ENCODE measurements around the gene CD2.
A peak's percentile ranks its signal among the peaks of the same experiment; 100 is the strongest.

Gene CD2

DNA sequence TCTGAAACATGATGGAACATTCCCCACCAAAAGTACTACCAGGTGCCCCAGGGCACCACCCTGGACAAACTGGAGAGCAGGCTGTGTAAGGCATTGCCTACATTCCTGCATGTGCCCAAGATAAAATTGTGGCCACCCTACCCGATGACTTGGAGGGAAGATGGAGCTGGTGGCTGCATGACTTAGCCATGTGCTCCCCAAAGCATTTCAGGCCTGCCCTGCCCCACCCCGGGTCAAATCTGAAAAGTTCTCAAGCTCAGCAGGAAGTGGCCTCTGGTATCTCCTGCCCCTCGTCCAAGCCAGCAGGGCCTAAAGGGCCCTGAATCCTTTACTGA is 8.5 kb downstream of the CD2 start:
- DNase-seq = no peak

DNA sequence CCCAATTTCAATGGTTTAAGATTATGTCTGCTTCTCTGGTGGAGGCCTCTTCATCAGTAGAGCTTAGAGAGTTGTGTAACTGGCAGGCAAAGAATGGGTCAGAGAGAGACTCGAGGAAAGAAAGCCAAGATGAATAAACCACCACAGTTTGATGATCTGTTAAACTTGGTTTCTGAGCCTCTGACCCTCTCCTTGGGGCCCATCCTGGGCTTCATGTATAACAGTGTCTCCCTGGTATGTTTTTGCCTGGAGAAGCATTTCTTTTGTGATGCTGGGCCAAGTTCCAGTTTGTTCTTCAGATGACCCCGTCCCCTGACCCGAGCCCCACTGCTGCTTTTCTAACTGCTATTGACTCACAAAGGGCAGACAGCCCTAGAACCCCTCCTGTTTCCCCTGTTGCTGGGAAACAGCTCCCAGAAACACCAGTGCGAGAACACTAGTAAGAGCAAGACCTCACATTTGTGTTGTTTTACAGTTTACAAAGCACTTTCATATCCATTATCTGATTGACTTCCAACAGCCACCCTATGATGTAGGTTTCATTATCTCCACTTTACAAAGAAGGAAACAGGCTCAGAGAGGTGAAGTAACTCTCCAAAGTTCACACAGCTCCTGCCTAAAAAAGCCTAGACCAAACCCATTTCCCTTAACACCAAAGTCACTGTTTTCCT is 9.0 kb downstream of the CD2 start:
- DNase-seq = no peak

DNA sequence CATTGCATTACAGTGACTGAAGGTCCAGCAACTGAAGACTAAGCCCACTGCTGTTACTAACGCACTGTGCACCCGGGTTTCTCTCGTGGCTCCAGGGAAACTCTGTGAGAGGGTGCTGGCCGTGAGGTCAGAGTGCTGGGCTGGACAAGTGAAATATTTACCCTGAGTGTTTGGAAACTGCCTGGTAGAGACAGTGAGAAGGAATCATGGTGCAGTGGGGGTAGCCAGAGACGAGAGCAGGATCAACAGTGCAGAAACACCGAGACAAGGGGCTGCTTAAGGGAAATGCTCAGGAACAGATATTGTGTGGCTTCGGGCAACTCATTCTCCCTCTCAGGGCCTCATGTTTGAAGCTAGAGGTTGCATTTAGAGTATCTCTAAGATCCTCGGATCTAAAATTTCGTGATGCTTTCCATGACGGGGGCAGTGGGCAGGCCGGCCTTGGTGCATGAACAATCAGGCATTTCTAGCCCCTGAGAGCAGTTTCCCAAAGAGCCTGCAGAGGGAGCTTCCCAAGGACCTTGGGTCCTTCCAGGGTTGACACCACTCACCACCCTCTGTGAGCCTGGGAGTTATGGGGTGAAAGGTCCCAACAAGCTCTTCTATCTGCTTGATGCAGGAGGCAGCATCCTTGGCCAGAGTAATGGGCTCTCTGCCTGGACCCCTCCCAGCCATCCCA is 9.7 kb downstream of the CD2 start:
- DNase-seq = peak; percentile 19

DNA sequence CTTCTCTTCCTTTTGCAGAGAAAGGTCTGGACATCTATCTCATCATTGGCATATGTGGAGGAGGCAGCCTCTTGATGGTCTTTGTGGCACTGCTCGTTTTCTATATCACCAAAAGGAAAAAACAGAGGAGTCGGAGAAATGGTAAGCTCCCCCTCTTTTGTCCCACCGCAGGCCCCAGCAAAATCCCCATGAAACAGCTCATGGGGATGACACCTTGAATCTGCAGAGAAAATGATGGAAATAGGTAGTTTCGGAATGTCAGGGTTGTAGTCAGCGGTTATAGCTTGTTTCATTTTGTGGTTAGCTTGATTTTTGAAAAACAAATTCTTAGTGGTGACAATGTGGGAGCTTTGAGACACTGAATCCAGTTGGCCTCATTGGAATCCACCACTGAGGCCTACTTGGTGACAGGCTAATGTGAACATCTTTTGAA is 10.3 kb downstream of the CD2 start:
- no peak for DNase-seq

DNA sequence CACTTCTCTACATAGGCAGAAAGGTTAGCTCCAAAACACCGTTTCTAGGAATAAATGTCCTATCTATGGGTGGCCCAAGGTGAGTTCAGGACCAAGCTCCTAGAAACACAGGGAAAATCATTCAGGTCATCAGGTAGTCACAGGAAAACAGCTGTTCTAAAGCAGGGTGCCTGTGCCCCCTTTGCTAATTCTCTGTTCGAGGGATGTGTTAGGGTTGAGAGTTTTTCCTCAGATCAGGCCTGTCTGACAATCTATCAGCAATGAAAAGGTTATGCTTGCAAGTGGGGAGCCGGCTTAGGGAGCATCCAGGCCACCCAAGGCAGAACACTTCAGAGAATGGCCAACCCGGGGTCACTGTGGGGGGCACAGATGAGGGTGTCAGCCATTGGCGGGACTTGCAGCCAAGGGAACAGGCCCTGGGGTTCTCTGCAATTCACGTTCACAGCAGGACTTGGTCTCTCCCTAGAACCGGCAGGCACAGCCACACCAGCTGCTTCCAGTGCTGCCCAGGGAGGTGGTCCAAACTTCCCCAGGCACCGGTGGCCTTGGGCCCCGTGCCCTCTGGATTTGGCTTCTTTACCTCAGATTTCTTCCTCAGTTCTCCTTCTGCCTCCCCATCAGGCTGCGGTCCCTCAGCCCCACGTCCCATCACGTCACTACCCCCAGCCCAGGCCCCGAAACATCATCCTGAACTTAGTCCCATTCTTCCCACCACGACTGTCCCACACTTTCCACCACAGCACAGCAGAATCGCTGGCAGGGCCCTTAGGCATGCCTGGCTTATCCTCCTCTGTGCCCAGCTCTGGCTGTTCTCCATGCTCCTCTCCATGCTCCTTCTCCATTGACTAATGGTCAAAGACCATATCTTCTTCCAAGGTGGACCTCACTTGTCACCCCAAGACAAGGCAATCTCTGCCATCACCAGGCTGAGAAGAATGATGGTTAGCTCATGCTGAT is 11.0 kb downstream of the CD2 start:
- no peak for DNase-seq

DNA sequence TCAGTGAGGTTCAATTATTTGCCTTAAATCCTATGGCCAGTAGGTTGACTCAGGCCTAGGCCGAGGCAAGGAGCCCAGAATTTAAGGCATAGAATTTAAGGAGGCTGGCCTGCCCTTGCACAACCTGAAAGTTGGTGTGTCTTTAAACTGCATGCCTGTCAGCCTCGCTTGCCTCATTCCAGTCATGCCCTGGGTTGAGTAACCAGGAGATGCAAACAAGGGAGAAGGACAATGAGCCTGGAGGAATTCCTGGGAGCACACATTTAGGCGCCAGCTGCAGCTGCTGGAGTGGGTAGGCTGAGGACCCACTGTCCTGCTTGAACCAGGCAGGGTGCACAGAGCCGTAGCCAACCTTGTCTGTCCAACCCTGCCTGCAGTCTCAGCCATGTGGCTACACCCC is 11.7 kb downstream of the CD2 start:
- DNase-seq = peak; percentile 26

DNA sequence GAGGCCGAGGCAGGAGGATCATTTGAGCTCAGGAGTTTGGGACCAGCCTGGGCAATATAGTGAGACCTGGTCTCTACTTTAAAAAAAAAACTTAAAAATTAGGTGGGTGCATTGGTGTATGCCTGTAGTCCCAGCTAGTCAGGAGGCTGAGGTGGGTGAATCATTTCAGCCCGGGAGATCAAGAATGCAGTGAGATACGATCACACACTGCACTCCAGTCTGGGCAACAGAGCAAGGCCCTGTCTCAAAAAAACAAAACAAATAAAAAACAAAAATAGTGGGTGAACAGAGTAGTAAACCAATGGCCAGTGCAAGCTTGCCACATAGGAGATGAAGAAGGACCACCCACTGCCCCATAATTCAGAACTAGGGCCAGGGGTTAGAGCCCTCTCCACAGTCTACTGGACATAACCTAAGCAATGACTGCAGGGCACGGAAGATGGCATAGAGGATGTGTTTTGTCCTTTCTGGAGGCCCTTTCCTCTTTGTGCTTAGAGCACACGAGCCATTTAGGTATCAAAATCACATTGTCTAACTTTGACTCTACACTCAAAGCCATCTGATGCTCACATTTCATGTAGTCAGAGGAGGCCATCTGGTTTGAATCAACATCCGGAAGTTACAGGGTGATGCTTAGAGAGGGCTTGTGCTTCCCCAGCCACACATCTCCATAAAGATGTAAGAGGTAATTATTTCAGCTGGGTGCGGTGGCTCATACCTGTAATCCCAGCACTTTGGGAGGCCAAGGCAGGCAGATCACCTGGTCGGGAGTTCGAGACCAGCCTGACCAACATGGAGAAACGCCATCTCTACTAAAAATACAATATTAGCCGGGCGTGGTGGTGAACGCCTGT is 12.6 kb downstream of the CD2 start:
- peak; percentile 32 for DNase-seq

DNA sequence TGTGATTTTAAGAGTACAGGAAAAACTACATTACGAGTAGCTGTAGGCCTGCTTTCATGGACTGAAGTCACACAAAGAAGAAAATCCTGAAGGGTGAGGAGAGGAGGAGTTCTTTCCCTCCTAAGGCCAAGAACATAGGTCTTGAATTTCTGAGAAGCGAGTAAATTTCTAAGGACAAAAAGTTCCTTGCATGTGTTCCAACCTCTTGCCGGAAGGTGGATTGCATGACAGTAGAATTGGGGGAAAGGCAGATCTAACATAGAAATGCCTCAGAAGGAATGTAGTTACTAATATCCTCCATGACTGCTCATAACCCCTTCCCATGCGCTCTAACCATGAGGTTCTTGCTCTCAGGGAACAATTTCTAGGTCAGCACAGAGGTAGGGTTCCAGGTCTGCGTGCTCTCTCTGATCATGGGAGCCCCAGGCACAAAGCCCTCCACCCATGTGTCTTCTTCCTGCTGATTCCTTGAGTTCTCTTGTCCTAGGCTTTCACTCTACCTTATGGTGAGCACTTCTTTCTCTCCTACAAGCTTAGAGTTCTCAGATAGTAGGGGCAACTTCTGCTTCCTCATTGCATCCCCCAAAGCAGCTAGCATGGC is 13.7 kb downstream of the CD2 start:
- DNase-seq = no peak

DNA sequence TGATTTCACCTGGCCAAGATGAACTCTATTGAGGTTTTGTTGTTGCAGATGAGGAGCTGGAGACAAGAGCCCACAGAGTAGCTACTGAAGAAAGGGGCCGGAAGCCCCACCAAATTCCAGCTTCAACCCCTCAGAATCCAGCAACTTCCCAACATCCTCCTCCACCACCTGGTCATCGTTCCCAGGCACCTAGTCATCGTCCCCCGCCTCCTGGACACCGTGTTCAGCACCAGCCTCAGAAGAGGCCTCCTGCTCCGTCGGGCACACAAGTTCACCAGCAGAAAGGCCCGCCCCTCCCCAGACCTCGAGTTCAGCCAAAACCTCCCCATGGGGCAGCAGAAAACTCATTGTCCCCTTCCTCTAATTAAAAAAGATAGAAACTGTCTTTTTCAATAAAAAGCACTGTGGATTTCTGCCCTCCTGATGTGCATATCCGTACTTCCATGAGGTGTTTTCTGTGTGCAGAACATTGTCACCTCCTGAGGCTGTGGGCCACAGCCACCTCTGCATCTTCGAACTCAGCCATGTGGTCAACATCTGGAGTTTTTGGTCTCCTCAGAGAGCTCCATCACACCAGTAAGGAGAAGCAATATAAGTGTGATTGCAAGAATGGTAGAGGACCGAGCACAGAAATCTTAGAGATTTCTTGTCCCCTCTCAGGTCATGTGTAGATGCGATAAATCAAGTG is 14.3 kb downstream of the CD2 start:
- DNase-seq = no peak

DNA sequence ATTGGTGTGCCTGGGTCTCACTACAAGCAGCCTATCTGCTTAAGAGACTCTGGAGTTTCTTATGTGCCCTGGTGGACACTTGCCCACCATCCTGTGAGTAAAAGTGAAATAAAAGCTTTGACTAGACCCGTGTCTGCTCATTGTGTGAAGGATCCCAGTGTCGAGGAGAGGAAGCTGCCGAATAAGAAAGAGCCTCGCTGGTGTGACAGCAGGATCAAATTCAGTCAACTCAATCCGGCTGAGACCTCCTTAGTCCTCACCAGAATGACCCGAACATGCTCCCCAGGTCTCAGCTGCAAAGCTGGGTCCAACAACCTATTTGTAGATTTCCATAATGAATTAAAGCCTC is 14.8 kb downstream of the CD2 start:
- no peak for DNase-seq

DNA sequence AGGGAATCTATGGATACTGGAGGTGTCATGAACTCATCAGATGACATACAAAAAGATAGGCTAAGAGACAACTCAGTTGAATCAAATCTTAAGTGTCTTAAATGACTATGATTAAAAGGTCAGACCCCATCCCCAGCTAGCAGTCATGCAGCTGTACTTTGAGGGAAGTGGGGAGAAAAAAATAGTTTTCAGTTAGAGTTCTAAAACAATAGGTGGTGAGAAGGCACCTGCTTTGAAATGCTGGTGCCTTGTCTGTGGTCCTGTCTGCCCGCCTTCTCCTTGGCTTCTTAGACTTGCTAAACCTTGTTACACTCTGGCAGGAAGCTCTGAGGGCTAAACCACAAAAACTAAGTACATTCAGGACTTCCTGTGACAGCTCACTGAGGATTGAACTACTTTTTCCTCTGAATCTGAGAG is 15.3 kb downstream of the CD2 start:
- peak; percentile 31 for DNase-seq

DNA sequence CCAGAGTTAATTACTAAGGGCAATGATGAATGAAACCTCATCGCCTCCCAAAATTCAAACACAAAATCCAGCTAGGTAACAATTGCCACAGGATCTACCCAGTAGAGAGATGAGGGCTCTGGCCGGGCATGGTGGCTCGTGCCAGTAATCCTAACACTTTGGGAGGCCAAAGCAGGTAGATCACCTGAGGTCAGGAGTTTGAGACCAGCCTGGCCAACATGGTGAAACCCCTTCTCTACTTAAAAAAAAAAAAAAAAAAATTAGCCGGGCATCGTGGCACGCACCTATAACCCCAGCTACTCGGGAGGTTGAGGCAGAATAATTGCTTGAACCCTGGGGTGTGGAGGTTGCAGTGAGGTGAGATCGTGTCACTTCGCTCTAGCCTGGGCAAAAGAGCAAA is 15.8 kb downstream of the CD2 start:
- no peak for DNase-seq

DNA sequence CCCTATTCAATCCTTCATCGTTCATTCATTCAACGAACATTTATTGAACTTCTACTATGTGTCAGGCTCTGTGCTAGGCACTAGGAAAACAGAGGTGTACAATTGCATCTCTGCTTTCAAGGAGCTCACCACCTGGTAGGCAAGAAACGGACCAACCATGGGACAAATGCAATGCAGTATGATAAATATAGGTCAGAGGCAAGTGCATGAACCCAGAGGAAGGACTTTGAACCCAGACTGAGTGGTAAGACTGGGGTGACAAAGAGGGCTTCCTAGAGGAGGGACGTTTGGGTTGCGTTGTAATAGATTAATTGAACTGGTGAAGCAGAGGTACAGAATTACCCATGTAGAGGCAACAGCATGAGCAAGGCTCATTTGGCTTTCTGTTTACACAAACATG is 16.4 kb downstream of the CD2 start:
- no peak for DNase-seq

DNA sequence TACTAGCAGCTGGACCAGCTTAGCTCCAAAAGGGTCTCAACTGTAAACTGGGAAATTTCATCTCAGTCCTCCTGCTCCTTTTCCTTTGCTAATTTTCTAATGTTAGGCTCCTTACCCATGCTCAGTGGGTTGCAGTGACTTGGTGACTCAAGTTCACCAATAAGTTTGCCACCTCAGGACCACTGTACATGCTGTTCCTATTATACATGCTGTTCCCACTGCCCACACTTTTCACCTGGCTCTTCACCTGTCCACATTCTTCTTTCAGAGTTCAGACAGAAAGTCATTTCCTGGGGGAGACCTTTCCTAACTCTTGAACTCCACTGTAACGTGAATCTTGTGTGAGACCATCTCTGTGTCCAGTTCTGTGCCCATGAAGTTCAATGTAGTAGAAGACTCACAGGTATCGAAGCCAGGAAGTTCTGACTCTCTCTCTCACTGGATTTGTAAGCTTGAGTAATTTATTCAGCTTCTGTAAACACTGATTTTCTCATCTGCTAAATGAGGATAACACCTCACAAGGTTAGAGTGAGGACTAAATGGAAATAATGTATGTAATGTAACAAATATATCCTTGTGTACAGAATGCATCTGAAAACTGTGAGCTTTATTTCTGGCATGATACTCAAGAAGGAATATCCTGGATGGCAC is 17.9 kb downstream of the CD2 start:
- DNase-seq = no peak

DNA sequence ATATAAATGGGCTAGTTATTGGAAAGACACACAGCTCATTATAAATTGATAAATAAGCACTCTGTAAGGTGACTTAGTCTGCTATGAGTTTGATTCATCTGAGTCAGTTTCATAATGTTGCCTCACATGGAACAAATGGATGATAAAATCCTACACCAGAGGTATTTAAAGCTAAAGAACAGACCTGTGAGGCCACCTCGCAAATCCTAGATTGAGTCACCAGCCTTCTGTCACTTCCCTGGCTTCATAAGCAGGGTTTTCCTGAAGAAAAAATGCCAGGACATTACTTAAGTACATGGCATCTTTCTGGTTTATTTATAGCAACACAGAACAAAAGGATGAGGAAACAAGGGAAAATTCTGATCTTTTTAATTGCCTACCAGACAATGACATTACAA is 18.4 kb downstream of the CD2 start:
- DNase-seq = no peak

DNA sequence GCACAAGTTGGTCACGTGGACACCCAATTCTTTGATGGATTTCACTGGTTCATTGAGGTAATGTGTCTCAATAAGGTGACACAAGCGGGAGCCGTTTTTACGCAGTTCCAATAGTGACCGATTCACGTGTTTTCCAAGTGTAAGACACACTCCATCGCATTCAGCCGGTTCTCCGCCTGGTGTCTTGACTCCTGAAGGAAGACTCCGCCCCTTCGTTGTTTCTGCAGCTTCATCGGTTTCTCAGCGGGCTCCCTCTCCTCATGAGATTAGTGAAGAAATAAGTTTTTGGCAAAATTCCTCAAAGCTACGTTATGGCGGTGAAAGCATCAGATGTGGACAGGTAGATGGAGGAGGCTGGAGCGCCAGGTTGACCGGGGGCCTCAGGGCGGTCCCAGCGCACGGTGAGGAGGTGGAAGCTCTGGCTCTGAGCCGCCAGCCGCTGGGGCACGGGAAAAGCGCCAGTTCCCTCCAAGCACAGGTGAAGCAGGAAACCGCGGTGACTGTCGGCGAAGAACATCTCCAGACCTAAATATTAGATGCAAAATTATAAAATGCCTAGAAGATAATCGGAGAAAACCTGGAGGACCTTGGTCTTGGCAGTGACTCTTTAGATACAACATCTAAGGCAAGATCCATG is 21.0 kb downstream of the CD2 start:
- DNase-seq = no peak

DNA sequence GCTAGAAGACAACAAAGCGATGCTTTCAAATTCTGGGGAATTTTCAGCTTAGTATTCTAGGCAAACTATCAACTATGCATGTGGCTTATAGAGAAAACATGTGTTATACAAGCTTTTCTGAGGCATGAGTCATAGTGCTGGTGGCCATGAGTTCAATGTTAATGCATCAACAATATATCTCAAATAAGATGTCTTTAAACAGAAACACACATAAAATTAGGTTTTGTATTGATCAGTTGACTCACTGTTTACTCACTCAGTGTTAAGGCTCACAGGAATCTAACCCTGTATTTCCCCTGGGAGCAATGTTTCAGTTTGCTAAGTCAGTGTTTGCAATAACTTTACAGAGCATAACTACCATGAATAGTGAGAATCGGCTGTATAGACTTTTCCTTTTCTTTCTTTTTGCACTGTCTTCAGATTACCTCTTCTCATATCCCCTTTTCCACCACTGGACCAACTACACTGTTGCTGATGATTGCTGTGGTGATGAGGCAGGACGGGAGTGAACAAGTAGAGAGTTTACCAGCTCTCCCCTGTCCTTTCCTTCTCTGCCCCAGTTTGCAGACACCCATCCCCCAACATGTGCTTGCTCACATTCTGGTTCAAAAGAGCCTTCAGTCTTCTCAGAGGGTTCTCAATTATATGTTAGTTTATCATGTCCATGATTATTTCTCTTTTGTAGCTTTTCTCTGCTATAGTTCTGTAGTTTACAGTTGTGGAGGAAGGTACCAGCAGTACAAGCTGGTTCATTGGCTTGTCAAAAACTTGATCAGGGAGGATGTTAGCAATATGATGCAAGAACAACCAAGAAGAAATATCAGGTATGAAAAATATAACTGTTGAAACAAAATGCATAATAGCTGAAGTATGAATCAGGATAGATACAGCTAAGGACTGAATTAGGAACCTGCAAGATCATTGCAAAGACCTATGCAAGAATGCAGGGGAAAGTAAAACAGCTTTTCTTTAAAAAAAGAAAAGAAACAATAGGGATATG is 23.9 kb downstream of the CD2 start:
- DNase-seq = peak; percentile 67

DNA sequence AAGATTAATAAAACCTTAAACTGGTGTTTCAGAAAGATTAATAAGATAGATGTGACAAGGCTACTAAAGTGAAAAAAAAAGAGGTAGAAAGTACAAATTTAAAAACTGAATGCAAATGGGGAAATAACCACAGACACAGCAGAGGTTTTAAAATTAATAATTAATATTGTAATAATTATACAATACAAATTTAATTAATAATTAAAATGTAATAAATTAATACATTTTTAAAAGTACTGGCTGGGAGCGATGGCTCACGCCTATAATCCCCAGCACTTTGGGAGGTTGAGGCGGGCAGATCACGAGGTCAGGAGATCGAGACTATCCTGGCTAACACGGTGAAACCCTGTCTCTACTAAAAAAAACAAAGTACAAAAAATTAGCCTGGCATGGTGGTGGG is 26.8 kb downstream of the CD2 start:
- DNase-seq = no peak

DNA sequence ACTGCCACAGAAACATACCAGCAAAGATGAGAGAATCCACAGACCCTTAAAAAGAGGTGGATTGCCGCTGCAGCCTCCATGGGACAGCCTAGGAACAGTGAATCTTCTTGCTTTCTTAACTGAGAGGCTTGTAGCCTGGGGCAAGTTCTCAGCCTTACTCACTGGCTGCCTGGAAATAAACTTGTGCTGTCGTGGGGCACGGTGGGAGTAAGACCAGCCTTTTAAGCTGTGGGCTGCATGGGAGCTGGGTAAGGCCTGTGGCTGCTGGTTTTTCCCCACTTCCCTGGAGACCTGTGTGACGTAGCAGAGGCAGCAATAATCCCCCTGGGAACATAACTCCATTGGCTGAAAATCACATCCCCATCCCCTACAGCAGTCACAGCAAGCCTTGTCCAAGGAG is 30.8 kb downstream of the CD2 start:
- peak; percentile 43 for DNase-seq

DNA sequence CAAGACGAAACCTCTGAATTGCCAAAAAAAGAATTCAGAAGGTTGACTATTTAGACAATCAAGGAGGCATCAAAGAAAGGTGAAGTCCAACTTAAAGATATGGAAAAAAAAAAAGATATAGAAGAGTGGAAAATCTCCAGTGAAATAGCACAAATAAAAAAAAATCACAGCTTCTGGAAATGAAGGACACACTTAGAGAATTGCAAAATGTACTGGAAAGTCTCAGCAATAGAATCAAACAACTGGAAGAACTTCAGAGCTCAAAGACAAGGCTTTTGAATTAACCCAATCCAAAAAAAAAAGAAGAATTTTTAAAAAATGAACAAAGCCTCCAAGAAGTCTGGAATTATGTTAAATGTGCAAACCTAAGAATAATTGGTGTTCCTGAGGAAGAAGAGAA is 31.8 kb downstream of the CD2 start:
- DNase-seq = no peak
